Left hindlimb (tissue), 1 donor: Measurements from ENCODE around the gene SLC41A3.
"Not testable (repeated sequence)": the region's sequence is repeated elsewhere in the genome, so short reads cannot be mapped to it uniquely, and the experiment has no call there.

ENCODE experiments used
- DNase-seq: peaks from one replicate; pipeline ENCODE4 v3.0.0-alpha.2; 2018

The SLC41A3 gene

GRCh38 chr3:126080970-126081369 lies 3.0 kb downstream of the SLC41A3 start:
- no peak for DNase-seq

GRCh38 chr3:126078866-126079265 lies 5.1 kb downstream of the SLC41A3 start:
- DNase-seq, result no peak

- no peak for DNase-seq
These were observed 6.2 kb downstream of the SLC41A3 start for GRCh38 chr3:126077754-126078153.

- DNase-seq, result no peak
These were observed 7.8 kb downstream of the SLC41A3 start for GRCh38 chr3:126076140-126076539.

- DNase-seq, result no peak
These were observed 13.8 kb downstream of the SLC41A3 start for GRCh38 chr3:126070146-126070545.

- no peak for DNase-seq
These were observed 16.0 kb downstream of the SLC41A3 start for GRCh38 chr3:126067959-126068358.

GRCh38 chr3:126066676-126067075 lies 17.2 kb downstream of the SLC41A3 start:
- not testable (repeated sequence) for DNase-seq

- no peak for DNase-seq
These were observed 18.0 kb downstream of the SLC41A3 start for GRCh38 chr3:126065876-126066275.

- no peak for DNase-seq
These were observed 19.2 kb downstream of the SLC41A3 start for GRCh38 chr3:126064627-126065258.

- no peak for DNase-seq
These were observed 20.5 kb downstream of the SLC41A3 start for GRCh38 chr3:126063358-126063965.

GRCh38 chr3:126061301-126062032 lies 22.5 kb downstream of the SLC41A3 start:
- no peak for DNase-seq

- DNase-seq, result no peak
These were observed 23.2 kb downstream of the SLC41A3 start for GRCh38 chr3:126060613-126061145.

- DNase-seq, result no peak
These were observed 25.3 kb downstream of the SLC41A3 start for GRCh38 chr3:126058666-126059065.

GRCh38 chr3:126057936-126058335 lies 26.0 kb downstream of the SLC41A3 start:
- DNase-seq, result no peak

- no peak for DNase-seq
These were observed 26.5 kb downstream of the SLC41A3 start for GRCh38 chr3:126057501-126057819.

- no peak for DNase-seq
These were observed 27.0 kb downstream of the SLC41A3 start for GRCh38 chr3:126056681-126057500.

- no peak for DNase-seq
These were observed 27.8 kb downstream of the SLC41A3 start for GRCh38 chr3:126056088-126056487.

- DNase-seq, result no peak
These were observed 29.1 kb downstream of the SLC41A3 start for GRCh38 chr3:126054870-126055269.

GRCh38 chr3:126053949-126054569 lies 29.9 kb downstream of the SLC41A3 start:
- no peak for DNase-seq

- no peak for DNase-seq
These were observed 30.4 kb downstream of the SLC41A3 start for GRCh38 chr3:126053513-126053912.

GRCh38 chr3:126052196-126053058 lies 31.5 kb downstream of the SLC41A3 start:
- no peak for DNase-seq

GRCh38 chr3:126051741-126052140 lies 32.2 kb downstream of the SLC41A3 start:
- no peak for DNase-seq
